Choroid plexus epithelial cell (primary cell): ENCODE results near the gene TXLNB.
"Not testable (repeated sequence)": the region's sequence is repeated elsewhere in the genome, so short reads cannot be mapped to it uniquely, and the experiment has no call there.

Experiments used
- DNase-seq: peaks from one replicate; pipeline ENCODE4 v3.0.0-alpha.2; 2010; ENCODE audit warnings: low read depth
- H3K4me3 ChIP-seq: 2 replicates; pipeline ENCODE4 v1.5.1; 2011; ENCODE audit warnings: low read depth, mild to moderate bottlenecking, control low read depth, low read length, moderate library complexity
- CTCF ChIP-seq: conservative IDR thresholded peaks from 2 replicates; pipeline ENCODE4 v1.5.1; 2011; ENCODE audit warnings: low read depth, mild to moderate bottlenecking, control low read depth, inconsistent platforms, low read length, moderate library complexity

TXLNB gene

DNA sequence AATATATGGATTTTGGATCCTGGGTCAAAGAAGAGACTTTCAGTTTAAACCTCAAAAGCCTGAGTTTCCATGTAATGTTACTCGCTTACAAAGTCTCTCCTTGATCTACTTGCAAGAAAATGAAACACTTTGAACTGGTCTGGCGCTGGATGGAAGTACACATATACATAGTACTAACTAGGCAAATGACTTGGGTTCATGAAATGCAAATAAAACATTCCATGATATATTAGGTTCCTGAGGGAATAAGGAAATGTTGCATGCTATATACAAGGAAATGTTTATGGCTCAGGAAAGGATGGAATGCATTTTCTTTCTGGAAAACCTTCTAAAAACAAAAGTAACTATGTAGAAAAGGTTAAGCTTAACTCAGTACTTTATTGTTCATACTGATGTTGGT lies 11.4 kb upstream of the TXLNB start:
- no peak overlapping the region for H3K4me3 ChIP-seq
- no peak for TF ChIP-seq CTCF
- no peak for DNase-seq

GRCh38 chr6:139297921-139298320 lies 6.1 kb upstream of the TXLNB start:
- no peak for TF ChIP-seq CTCF
- no peak for DNase-seq
- H3K4me3 ChIP-seq, result no peak overlapping the region

- no peak overlapping the region for H3K4me3 ChIP-seq
- peak; percentile 47 for DNase-seq
- no peak for TF ChIP-seq CTCF
Observed at GRCh38 chr6:139296927-139297326, 5.1 kb upstream of the TXLNB start.

DNA sequence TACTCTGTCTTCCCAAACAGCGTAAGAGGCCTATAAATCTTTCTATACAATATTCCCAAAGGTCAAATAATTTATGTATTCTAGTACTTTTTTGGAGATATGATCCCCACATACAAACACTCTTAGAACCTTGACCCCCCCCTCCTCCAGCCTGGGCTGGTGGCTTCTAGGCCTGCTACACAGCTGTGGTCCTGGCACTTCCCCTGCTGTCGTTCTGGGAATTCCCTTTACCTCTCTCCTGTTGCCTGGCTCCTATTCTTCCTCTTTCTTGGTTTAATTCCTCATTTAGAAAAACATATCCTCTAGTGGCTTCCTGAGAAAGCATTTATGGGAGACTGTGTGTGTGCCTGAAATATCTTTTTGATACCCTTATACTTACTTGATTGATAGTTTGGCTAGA lies 4.1 kb upstream of the TXLNB start:
- no peak overlapping the region for H3K4me3 ChIP-seq
- TF ChIP-seq CTCF, result no peak
- no peak for DNase-seq

DNA sequence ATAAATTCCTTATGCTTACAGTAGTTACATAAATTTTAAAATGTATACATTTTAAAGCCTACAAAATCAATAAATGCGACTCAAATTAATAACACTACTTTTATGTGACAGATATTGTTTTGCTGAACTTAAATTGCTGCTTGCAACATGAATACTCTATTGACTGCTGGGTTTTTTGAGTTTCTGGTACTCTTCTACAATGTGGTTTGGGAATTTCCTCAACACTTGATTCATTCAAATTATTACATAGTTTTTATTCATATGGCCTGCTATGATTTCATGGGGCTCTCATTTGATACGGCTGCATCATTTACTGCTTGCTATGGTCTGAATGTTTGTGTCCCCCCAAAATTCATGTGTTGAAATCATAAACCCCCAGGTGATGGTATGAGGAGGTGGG lies 2.3 kb upstream of the TXLNB start:
- no peak for TF ChIP-seq CTCF
- DNase-seq, result no peak
- no peak overlapping the region for H3K4me3 ChIP-seq

GRCh38 chr6:139293230-139293629 lies 1.4 kb upstream of the TXLNB start:
- not testable (repeated sequence) for H3K4me3 ChIP-seq

GRCh38 chr6:139290787-139291311 lies 949 bp downstream of the TXLNB start:
- TF ChIP-seq CTCF, result no peak
- no peak overlapping the region for H3K4me3 ChIP-seq
- peak; percentile 81 for DNase-seq

More at GRCh38 chr6:139293230-139293629, 1.4 kb upstream of the TXLNB start:
- not testable (repeated sequence) for DNase-seq
